Tibial nerve (tissue), 4 donors: ENCODE measurements around the gene ADAMTSL1. TPM values are rescaled to one million over a fixed set of nuclear protein-coding genes. Genes with fewer than 3 reads are reported as not detected.

Experiments
- DNase-seq, 2 donors: peaks; one replicate each; pipeline ENCODE4 v3.0.0-alpha.2; 2019; ENCODE audit warnings: low spot score in 2 of 2
- H3K27ac ChIP-seq, 4 donors: fragments of 200-600 bp; sonication (generic) in 3 of 4; one replicate each; pipeline ENCODE4 v1.5.1; 2017 to 2019; ENCODE audit warnings: mild to moderate bottlenecking in 1 of 4
- H3K27me3 ChIP-seq, 2 donors: fragments of 200-600 bp; sonication (generic) in 1 of 2; one replicate each; pipeline versions ENCODE4 v1.5.1 to v1.6.0; 2017 to 2019
- H3K36me3 ChIP-seq, 3 donors: fragments of 200-600 bp; sonication (generic); one replicate each; pipeline ENCODE4 v1.5.1; 2018 to 2019
- H3K4me1 ChIP-seq, 4 donors: fragments of 200-600 bp; sonication (generic) in 3 of 4; one replicate each; pipeline ENCODE4 v1.5.1; 2017 to 2019
- H3K4me3 ChIP-seq, 4 donors: fragments of 200-600 bp; sonication (generic) in 3 of 4; one replicate each; pipeline ENCODE4 v1.5.1; 2017 to 2019; ENCODE audit warnings: mild to moderate bottlenecking in 1 of 4, moderate library complexity in 1 of 4
- H3K9me3 ChIP-seq, 4 donors: fragments of 200-600 bp; sonication (generic) in 3 of 4; one replicate each; pipeline ENCODE4 v1.5.1; 2017 to 2019
- CTCF ChIP-seq, 5 experiments: fragments of 200-600 bp in 3 of 5; fragments of 450-650 bp in 2 of 5; sonication (generic) in 3 of 5; IDR thresholded peaks; one replicate each; pipeline ENCODE4 v1.5.1; 2016 to 2019; ENCODE audit warnings: antibody characterized with exemption in 5 of 5, mild to moderate bottlenecking in 3 of 5, moderate library complexity in 2 of 5
- EP300 ChIP-seq, 2 donors: sonication (generic); formaldehyde crosslinking; IDR thresholded peaks; one replicate each; pipeline ENCODE4 v1.6.1; 2017; ENCODE audit warnings: antibody characterized with exemption in 2 of 2, mild to moderate bottlenecking in 1 of 2
- POLR2A ChIP-seq, 2 donors: fragments of 450-650 bp; IDR thresholded peaks; one replicate each; pipeline ENCODE4 v1.6.1; 2017; ENCODE audit warnings: antibody characterized with exemption in 2 of 2, mild to moderate bottlenecking in 2 of 2, moderate library complexity in 2 of 2
- WGBS, 2 donors: methylation state at CpG; one replicate each; pipeline ENCODE4 v1.1.5; 2018; 5-methylcytosine and 5-hydroxymethylcytosine counted together
- total RNA-seq, 4 donors: library from RNA; depleted of rRNA; stranded (reverse); fragments of >200 nt; gene quantifications; one replicate each; pipeline ENCODE4 v1.1.0, GENCODE V29; 2016

Gene ADAMTSL1
- total RNA-seq, 4 donors from 2014 or later: 11.9 to 27.1 (median 21.3) TPM

GRCh38 chr9:18520416-18521047 lies 46.6 kb downstream of the ADAMTSL1 start:
- Histone ChIP-seq H3K36me3 (no peaks in the 10 kb centered on the region), H3K4me1 (no peaks in the 10 kb centered on the region), H3K4me3 (no peak overlapping the region), H3K27ac (no peak overlapping the region), H3K27me3 (no peaks in the 10 kb centered on the region), H3K9me3 (peaks cover 0 to 3% (median 0%) of the 10 kb centered on the region in 4 donors)
- TF ChIP-seq EP300 (IDR thresholded peaks at IDR 0.05) (no peak), POLR2A (IDR thresholded peaks at IDR 0.05) (no peak), CTCF (IDR thresholded peaks at IDR 0.05) (no peak)
- peak in 1 of 2 donors; percentile 11 for DNase-seq
- WGBS, 2 donors: 74 to 78% methylated on average over 3 of the region's 3 CpGs

- WGBS, 2 donors: 93 to 96% methylated on average over 3 of the region's 3 CpGs
- no peaks in the 10 kb centered on the region for H3K27me3 ChIP-seq
- no peaks in the 10 kb centered on the region for H3K4me1 ChIP-seq
- peaks cover 0 to 14% (median 0%) of the 10 kb centered on the region in 4 donors for H3K9me3 ChIP-seq
- no peak overlapping the region for H3K27ac ChIP-seq
- no peaks in the 10 kb centered on the region for H3K36me3 ChIP-seq
- no peak for DNase-seq
- H3K4me3 ChIP-seq: no peak overlapping the region
- no peak for TF ChIP-seq POLR2A (IDR thresholded peaks at IDR 0.05)
- TF ChIP-seq CTCF (IDR thresholded peaks at IDR 0.05): no peak
- no peak for TF ChIP-seq EP300 (IDR thresholded peaks at IDR 0.05)
These were observed 52.7 kb downstream of the ADAMTSL1 start for GRCh38 chr9:18526685-18527084.

- Histone ChIP-seq H3K36me3 (peaks cover 0 to 8% (median 0%) of the 10 kb centered on the region in 3 donors), H3K27ac (no peak overlapping the region), H3K9me3 (peaks cover 0 to 26% (median 10%) of the 10 kb centered on the region in 4 donors), H3K4me1 (no peaks in the 10 kb centered on the region), H3K27me3 (no peaks in the 10 kb centered on the region), H3K4me3 (no peak overlapping the region)
- DNase-seq: no peak
- TF ChIP-seq EP300 (IDR thresholded peaks at IDR 0.05) (no peak), POLR2A (IDR thresholded peaks at IDR 0.05) (no peak), CTCF (IDR thresholded peaks at IDR 0.05) (no peak)
- WGBS, 2 donors: 63 to 66% methylated on average over 7 of the region's 7 CpGs
These were observed 57.4 kb downstream of the ADAMTSL1 start for GRCh38 chr9:18531136-18532065.

- Histone ChIP-seq H3K27ac (no peak overlapping the region), H3K4me1 (no peaks in the 10 kb centered on the region), H3K36me3 (peaks cover 0 to 8% (median 0%) of the 10 kb centered on the region in 3 donors), H3K9me3 (peaks cover 0 to 20% (median 10%) of the 10 kb centered on the region in 4 donors), H3K27me3 (no peaks in the 10 kb centered on the region), H3K4me3 (no peak overlapping the region)
- DNase-seq: no peak
- WGBS, 2 donors: 97 to 98% methylated on average over 2 of the region's 2 CpGs
- TF ChIP-seq CTCF (IDR thresholded peaks at IDR 0.05) (no peak), POLR2A (IDR thresholded peaks at IDR 0.05) (no peak), EP300 (IDR thresholded peaks at IDR 0.05) (no peak)
These were observed 60.7 kb downstream of the ADAMTSL1 start for GRCh38 chr9:18534611-18535010.

GRCh38 chr9:18536554-18536953 lies 62.6 kb downstream of the ADAMTSL1 start:
- DNase-seq: no peak
- TF ChIP-seq POLR2A (IDR thresholded peaks at IDR 0.05) (no peak), CTCF (IDR thresholded peaks at IDR 0.05) (no peak), EP300 (IDR thresholded peaks at IDR 0.05) (no peak)
- Histone ChIP-seq H3K36me3 (peaks cover 0 to 8% (median 0%) of the 10 kb centered on the region in 3 donors), H3K4me1 (no peaks in the 10 kb centered on the region), H3K27ac (no peak overlapping the region), H3K27me3 (no peaks in the 10 kb centered on the region), H3K4me3 (no peak overlapping the region), H3K9me3 (peaks cover 0 to 20% (median 10%) of the 10 kb centered on the region in 4 donors)
